Right lobe of liver (tissue), 6 donors: ENCODE results near the gene SC5D. TPM values are rescaled to one million over a fixed set of nuclear protein-coding genes. Genes with fewer than 3 reads are reported as not detected.

Source experiments
- ATAC-seq, 4 donors: fragments of 200-7000 bp; cut with Tn5 transposase; one replicate each; pipeline ENCODE4 v1.9.1; 2020; ENCODE audit warnings: mild to moderate bottlenecking in 4 of 4, moderate library complexity in 4 of 4
- DNase-seq, 3 donors: peaks; one replicate each; pipeline ENCODE4 v3.0.0-alpha.2; 2020
- H3K27ac ChIP-seq, 3 donors: fragments of 200-600 bp; one replicate each; pipeline ENCODE4 v1.8.0; 2022
- H3K27me3 ChIP-seq, 2 donors: fragments of 200-600 bp; one replicate each; pipeline ENCODE4 v1.8.0; 2022
- H3K36me3 ChIP-seq, 4 donors: fragments of 200-600 bp; sonication (generic) in 1 of 4; one replicate each; pipeline versions ENCODE4 v1.5.1 to v1.8.0; 2017 to 2022; ENCODE audit warnings: control low read depth in 1 of 4
- H3K4me1 ChIP-seq, 4 donors: fragments of 200-600 bp; sonication (generic) in 1 of 4; one replicate each; pipeline versions ENCODE4 v1.5.1 to v1.8.0; 2017 to 2022; ENCODE audit warnings: control low read depth in 1 of 4
- H3K4me3 ChIP-seq, 3 donors: fragments of 200-600 bp; one replicate each; pipeline ENCODE4 v1.8.0; 2022
- H3K9me3 ChIP-seq, 4 donors: fragments of 200-600 bp; sonication (generic) in 1 of 4; one replicate each; pipeline versions ENCODE4 v1.5.1 to v1.8.0; 2017 to 2022; ENCODE audit warnings: control low read depth in 1 of 4
- CTCF ChIP-seq, 4 donors: fragments of 200-600 bp in 3 of 4; fragments of 450-650 bp in 1 of 4; IDR thresholded peaks; one replicate each; pipeline versions ENCODE4 v1.5.1 to v1.8.0; 2016 to 2022; ENCODE audit warnings: antibody characterized with exemption in 4 of 4, mild to moderate bottlenecking in 2 of 4
- POLR2A ChIP-seq: fragments of 450-650 bp; IDR thresholded peaks from one replicate; pipeline ENCODE4 v1.6.1; 2017; ENCODE audit warnings: antibody characterized with exemption, mild to moderate bottlenecking
- WGBS: methylation state at CpG from one replicate; pipeline ENCODE4 v1.1.6; 2018; ENCODE audit warnings: low coverage, low lambda C conversion rate; ENCODE audit not compliant: insufficient coverage; ENCODE audit errors: missing lambda C conversion rate; 5-methylcytosine and 5-hydroxymethylcytosine counted together
- intact Hi-C, 2 donors: fragments of 100-400 bp; cut with DNase I; formaldehyde crosslinking; loops; one replicate each; pipeline versions ENCODE4 v1.11.2 to v1.14.1; 2022
- total RNA-seq, 6 experiments: library from RNA; depleted of rRNA in 2 of 6; stranded (reverse); fragments of >200 nt in 2 of 6; fragmentation: NEBNext Ultra II Directional in 3 of 6; extraction: Animal tissue kit (Norgen Biotek cat#: 25700) in 3 of 6; gene quantifications; one replicate each; pipeline versions ENCODE4 v1.1.0 to v1.2.4, GENCODE V29; 2016 to 2023
- donor health status: DM: no; HTN: yes; CAD: no.
- donor health status: DM: no; HTN: no; CAD: no.
- donor health status: DM: no; HTN: no; CAD: no.
- donor health status: DM: no; HTN: yes; CAD: no.
- donor health status: DM: no; HTN: yes; CAD: no.

Gene SC5D
- total RNA-seq, 6 experiments from 2014 or later, result 58.9 to 126 (median 82.1) TPM

GRCh38 chr11:121295246-121296029 lies 2.9 kb downstream of the SC5D start:
- intact Hi-C loops, result no loop called here
- no peak overlapping the region for H3K4me3 ChIP-seq
- DNase-seq (no peak), ATAC-seq (no peak)
- H3K36me3 ChIP-seq, result no peaks in the 10 kb centered on the region
- no peaks in the 10 kb centered on the region for H3K27me3 ChIP-seq
- H3K9me3 ChIP-seq, result no peaks in the 10 kb centered on the region
- peak overlapping the region in 2 of 3 donors; percentile 20 to 93 for H3K27ac ChIP-seq
- 71% methylated on average over 8 of the region's 8 CpGs for WGBS
- peaks cover 0 to 48% (median 13%) of the 10 kb centered on the region in 4 donors for H3K4me1 ChIP-seq
- TF ChIP-seq POLR2A, result no peak
- no peak for TF ChIP-seq CTCF (IDR thresholded peaks at IDR 0.05)

GRCh38 chr11:121297872-121298271 lies 5.3 kb downstream of the SC5D start:
- Histone ChIP-seq H3K9me3 (no peaks in the 10 kb centered on the region), H3K4me1 (peaks cover 0 to 65% (median 14%) of the 10 kb centered on the region in 4 donors), H3K4me3 (no peak overlapping the region), H3K27ac (no peak overlapping the region), H3K27me3 (no peaks in the 10 kb centered on the region), H3K36me3 (no peaks in the 10 kb centered on the region)
- TF ChIP-seq POLR2A (no peak), CTCF (IDR thresholded peaks at IDR 0.05) (no peak)
- DNase-seq, result no peak
- intact Hi-C loops, result no loop called here
- no peak for ATAC-seq
- whole genome bisulfite sequencing, result 60% methylated on average over 2 of the region's 5 CpGs

- no peaks in the 10 kb centered on the region for H3K27me3 ChIP-seq
- TF ChIP-seq POLR2A (no peak), CTCF (IDR thresholded peaks at IDR 0.05) (no peak)
These were observed 6.2 kb downstream of the SC5D start for GRCh38 chr11:121298774-121299173.

GRCh38 chr11:121299417-121299816 lies 6.8 kb downstream of the SC5D start:
- no peak for TF ChIP-seq CTCF (IDR thresholded peaks at IDR 0.05)
- no peak for TF ChIP-seq POLR2A
- ATAC-seq, result no peak
- intact Hi-C loops, result no loop called here

More at GRCh38 chr11:121298774-121299173, 6.2 kb downstream of the SC5D start:
- intact Hi-C loops, result no loop called here
- DNase-seq (no peak), ATAC-seq (no peak)
- 94% methylated on average over 5 of the region's 5 CpGs for WGBS
- Histone ChIP-seq H3K36me3 (no peaks in the 10 kb centered on the region), H3K27ac (no peak overlapping the region), H3K4me1 (peaks cover 0 to 60% (median 13%) of the 10 kb centered on the region in 4 donors), H3K4me3 (no peak overlapping the region), H3K9me3 (no peaks in the 10 kb centered on the region)

More at GRCh38 chr11:121299417-121299816, 6.8 kb downstream of the SC5D start:
- Histone ChIP-seq H3K36me3 (peaks cover 0 to 6% (median 2%) of the 10 kb centered on the region in 4 donors), H3K4me3 (no peak overlapping the region), H3K27me3 (no peaks in the 10 kb centered on the region), H3K9me3 (no peaks in the 10 kb centered on the region), H3K4me1 (peaks cover 0 to 53% (median 10%) of the 10 kb centered on the region in 4 donors), H3K27ac (no peak overlapping the region)
- DNase-seq, result no peak
